Urothelium cell line (cell line): ENCODE data around the gene KATNAL2.
A peak's percentile ranks its signal among the peaks of the same experiment; 100 is the strongest.

Experiments used
- DNase-seq: peaks from one replicate; pipeline ENCODE4 v3.0.0; 2011; ENCODE audit warnings: low spot score, mixed read lengths
- FAIRE-seq: peaks from 2 replicates; lab custom pipeline; 2011; peaks lifted over from hg19 to GRCh38; lab: Jason Lieb, UNC

The KATNAL2 gene, protein sequence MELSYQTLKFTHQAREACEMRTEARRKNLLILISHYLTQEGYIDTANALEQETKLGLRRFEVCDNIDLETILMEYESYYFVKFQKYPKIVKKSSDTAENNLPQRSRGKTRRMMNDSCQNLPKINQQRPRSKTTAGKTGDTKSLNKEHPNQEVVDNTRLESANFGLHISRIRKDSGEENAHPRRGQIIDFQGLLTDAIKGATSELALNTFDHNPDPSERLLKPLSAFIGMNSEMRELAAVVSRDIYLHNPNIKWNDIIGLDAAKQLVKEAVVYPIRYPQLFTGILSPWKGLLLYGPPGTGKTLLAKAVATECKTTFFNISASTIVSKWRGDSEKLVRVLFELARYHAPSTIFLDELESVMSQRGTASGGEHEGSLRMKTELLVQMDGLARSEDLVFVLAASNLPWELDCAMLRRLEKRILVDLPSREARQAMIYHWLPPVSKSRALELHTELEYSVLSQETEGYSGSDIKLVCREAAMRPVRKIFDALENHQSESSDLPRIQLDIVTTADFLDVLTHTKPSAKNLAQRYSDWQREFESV

DNA sequence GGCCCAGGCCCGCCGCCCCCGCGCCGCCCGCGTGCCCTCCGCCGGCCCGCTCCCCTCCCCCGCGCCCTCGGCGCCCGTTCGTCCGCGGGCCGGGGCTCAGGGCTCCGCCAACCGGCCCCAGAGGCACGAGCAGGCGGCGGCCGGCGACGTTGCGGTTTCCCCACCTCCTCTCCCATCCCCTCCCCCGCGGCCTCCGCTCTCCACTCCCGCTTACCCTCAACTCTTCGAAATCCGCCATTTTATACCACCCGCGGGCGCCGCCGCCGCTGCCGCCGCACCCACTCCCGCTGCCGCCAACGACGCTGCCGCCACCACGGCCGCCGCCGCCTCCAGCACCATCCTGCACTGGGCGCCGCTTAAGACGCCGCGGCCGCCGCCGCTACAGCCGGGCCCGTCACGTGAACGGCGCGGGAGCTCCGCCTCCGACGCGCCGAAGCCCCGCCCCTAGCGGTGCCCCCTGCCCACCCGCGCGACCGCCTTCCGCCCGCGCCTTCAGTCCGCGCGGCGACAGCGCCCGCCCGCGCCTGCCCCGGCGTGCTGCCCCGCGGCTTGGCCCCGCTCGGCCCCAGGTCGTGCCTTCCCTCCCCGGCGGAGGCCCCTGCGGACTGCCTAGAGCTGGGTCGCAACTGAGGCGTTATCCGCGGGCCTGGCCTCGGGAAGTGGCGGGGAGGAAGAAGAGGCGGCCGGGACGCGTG is at the start of gene KATNAL2, which contains the start of gene PIAS2:
Gene KATNAL2 (plus strand): TSS at position 495 of the 695 bp plus-strand sequence. CDS start 29,271 bp downstream, outside the sequence.
Gene PIAS2 (minus strand): TSS at position 400 of the 695 bp plus-strand sequence. CDS start 162 bp downstream, at position 238.
- FAIRE-seq: no peak
- peak; percentile 81 for DNase-seq

DNA sequence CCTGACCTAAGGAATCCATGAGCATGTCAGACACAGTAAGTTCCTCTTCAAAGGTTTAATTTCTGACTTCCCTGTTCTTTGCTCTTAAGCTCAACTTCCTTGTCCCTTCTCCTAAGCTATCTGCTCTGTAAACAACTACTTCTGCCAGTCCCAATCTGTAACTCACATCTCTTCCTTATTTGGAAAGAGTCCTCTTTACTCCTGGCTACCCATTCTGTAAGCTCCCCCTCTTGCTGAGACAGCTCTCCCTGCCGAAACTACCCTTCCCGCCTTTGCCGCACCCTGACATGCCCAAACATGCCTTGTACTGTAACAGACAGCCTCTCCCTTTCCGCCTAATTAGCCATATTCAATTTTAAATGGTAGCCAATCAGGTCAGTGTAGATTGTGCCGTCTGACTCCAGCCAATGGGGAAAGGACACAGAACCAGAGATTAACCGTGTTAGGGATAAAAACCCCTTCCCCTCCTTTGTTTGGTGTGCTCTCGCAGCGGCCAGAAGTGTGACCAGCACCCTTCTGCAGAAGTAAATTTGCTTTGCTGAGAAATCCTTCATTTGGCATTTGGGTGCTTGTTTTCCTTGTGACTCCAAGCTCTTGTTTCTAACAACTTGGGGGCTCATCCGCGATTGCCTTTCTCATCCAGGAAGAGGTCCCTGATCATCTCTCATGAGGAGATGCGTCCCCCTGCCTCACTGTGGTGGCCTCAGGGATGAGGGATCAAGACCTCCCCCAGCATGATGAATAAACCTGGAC is 49.1 kb upstream of the KATNAL2 start:
- FAIRE-seq (no peak), DNase-seq (no peak)

DNA sequence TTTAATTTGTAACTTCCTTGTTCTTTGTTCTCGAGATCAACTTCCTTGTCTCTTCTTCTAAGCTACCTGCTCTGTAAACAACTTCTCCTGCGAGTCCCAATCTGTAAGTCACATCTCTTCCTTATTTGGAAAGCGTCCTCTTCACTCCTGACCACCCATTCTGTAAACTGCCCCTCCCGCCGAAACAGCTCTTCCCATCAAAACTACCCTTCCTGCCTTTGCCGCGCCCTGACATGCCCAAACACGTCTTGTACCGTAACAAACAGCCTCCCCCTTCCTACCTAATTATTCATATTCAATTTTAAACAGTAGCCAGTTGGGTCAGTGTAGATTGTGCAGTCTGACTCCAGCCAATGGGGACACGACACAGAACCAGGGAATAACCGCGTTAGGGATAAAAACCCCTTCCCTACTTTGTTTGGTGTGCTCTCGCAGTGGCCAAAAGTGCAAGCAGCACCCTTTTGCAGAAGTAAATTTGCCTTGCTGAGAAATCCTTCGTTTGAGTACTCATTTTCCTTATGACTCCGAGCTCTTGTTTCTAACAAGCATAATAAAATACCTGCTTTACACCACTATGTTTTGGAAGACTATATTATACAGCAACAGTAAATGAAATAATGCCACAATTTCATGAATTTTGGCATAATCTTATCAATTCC is 39.9 kb upstream of the KATNAL2 start:
- FAIRE-seq (no peak), DNase-seq (no peak)

DNA sequence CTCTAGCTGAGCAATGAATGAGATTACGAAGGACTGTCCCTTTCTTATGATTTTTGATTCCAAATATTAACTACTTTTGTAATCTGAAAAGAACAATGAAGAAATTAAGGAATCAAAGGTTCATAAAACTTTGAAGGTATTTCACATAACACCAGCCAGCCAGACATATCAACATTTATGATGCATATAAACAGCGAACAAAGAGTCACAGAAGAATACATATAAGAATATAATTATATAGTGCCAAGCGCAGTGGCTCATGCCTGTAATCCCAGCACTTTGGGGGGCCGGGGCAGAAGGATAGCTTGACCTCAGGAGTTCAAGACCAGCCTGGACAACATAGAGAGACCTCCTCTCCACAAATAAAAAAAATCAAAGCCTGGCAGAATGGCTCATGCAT is 34.2 kb upstream of the KATNAL2 start:
- FAIRE-seq (no peak), DNase-seq (no peak)

DNA sequence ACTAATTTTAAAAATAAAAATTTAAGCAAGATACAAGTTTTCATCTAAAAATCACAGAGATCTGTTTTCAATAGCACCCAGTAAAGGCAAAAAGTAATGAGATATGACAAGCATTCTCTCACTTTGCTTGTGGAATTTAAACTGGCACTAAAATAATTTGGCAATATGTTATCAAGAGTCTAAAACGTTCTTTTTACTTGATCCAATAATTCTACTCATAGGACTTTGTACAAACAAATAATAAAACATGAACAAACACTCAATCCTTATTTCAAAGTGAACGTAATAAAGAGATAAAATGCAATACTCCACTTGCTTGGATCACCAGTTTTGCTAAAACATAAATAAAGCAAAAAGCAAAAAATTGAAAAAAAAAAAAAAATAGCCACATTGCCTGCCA is 30.5 kb upstream of the KATNAL2 start:
- FAIRE-seq: no peak

DNA sequence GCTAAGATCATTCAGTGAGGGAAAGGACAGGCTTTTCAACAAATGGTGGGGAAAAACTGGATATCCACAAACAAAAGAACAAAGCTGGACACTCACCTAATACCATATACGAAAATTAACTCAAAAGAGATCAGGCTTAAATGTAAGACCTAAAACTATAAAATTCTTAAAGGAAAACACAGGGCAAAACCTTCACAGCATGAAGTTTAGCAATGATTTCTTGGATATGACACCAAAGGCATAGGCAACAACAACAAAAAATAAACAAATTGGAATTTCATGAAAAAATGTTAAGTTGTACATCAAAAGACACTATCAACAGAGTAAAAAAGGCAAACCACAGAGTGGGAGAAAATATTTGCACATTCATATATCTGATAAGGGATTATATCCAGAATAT is 28.4 kb upstream of the KATNAL2 start:
- DNase-seq (no peak), FAIRE-seq (no peak)

More for the DNA sequence above, 30.5 kb upstream of the KATNAL2 start:
- DNase-seq: no peak

DNA sequence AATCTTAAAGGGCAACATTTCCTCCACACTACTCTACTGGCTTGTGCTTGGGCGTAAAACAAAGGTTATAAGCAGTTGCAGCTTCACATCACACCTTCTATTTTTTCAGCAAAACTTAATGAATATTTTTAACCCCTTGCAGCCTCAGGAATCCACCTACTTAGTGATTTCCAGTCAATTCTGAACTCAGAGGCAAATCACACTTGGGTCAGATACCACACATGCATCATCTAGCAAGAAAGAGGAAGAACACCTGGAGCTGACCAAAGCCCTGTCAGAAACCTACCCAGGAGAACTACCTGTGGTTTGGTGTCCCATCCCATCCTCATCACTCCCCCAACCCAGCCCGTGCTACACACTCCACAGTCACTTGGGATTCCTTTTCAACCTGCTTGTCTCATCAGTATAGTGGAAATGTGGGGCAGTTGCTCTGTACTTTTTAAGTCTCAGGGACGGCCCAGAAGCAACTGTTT is 25.6 kb upstream of the KATNAL2 start:
- FAIRE-seq: no peak
- DNase-seq: no peak

DNA sequence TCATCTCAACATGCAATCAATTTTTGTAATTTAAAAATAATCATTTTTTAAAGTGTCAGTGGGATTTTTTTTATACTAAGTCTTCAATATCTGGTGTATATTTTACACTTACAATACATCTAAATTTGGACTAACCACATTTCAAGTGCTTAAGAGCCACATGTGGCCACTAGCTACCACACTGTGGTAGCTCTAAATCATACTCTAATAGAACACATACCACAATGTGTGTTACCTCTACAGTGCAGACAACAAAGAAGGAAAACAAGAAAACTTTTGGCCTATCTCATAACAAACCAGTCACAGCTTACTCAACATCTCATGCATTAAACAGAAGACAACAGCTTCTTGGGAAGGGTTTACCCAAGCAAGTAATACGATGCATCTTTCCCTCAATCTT is 24.6 kb upstream of the KATNAL2 start:
- FAIRE-seq: no peak

DNA sequence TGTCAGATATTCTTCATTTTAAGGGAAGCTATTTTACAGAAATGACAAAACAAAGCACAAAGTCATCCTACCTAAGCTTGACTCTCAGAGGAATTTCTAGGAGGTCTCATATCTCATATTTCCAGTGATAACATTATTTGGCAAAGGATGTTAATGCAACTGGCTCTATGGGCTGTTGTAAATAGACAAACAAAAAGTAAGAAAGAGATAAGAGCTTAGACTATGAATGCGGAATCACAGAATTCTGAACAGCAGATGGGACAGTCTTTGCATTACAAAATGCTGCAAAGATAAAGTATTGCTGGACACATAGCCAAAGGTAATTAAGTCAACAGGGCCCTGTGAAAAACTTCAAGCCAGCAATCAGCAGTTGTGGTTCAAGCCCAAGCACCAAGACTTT is 24.0 kb upstream of the KATNAL2 start:
- FAIRE-seq: no peak
- no peak for DNase-seq

More for the DNA sequence above, 24.6 kb upstream of the KATNAL2 start:
- no peak for DNase-seq

DNA sequence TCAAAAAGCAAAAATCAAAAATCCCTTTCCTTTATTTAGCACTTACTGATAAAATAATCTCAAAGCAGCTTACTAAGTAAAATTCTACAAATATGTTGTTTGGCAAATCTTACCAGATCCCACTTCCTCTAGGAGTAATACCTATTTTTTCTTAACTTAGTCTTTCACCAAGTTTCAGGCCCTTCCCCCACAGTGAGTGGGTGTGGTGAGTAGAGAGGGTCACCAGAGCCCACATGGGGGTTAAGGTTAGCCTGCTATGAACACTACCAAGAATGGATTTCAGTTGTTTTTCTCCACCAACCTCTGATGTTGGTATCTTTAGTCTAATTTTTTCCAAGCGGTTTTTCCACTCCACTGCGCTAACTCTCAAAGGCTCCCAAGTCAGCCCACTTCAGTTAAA is 23.3 kb upstream of the KATNAL2 start:
- no peak for FAIRE-seq
- DNase-seq: no peak

DNA sequence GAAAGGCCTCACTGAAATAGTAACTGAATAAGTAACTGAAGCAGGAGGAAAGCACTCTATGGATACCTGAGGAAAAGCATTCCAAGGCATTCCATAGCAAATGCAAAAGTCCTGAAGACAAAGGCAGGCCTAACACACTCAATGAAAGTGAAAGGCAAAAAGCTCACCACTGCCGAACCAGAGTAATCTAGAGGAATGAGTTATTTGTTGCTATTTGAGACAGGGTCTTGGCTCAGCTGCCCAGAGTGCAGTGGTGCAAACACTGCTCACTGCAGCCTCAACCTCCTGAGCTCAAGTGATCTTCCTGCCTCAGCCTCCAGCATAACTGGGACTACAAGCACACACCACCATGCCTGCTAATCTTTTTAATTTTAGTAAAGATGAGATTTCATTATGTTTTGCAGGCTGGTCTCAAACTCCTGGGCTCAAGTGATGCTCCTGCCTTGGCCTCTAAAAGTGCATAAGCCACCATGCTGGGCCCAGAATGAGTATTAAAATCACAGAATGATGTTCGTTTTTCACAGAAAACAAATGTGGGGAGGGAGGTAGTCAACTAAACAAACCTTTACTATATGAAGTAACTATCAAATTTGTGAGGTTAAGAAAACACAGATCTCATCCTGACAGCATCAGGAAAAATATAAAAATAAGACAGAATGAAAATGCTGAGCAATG is 18.0 kb upstream of the KATNAL2 start:
- FAIRE-seq: no peak

DNA sequence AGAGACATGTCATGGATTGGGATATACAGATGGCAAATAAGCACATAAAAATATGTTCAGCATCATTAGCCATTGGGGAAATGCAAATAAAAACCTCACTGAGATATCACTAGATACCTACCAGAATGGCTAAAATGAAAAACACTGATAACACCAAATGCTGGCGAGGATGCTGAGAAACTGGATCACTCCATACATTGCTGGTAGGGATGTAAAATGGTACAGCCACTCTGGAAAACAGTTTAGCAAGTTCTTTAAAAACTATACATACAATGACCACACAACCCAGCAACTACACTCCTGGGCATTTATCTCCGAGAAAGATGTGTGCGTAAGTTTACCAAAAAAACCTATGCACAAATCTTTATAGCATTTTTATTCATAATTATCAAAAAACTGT is 14.0 kb upstream of the KATNAL2 start:
- no peak for FAIRE-seq

More for the DNA sequence above, 18.0 kb upstream of the KATNAL2 start:
- DNase-seq: no peak

DNA sequence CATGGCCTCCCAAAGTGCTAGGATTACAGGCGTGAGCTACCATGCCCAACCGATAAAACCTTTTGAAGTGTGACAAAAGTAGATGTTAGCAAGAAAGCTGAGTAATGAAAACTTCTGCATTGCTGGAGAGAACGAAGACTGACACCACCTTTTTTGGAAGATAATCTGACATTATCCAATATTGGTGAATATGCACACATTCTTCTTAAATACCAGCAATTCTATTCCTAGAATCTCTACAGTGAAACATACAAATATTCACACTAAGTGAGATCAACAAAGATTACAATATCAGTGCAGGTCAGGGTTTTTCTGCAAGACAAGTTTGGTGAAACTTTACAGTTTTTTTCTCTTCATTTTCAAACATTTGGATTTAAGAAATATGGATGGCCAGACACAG is 7.9 kb upstream of the KATNAL2 start:
- DNase-seq (no peak), FAIRE-seq (no peak)

More for the DNA sequence above, 14.0 kb upstream of the KATNAL2 start:
- no peak for DNase-seq

DNA sequence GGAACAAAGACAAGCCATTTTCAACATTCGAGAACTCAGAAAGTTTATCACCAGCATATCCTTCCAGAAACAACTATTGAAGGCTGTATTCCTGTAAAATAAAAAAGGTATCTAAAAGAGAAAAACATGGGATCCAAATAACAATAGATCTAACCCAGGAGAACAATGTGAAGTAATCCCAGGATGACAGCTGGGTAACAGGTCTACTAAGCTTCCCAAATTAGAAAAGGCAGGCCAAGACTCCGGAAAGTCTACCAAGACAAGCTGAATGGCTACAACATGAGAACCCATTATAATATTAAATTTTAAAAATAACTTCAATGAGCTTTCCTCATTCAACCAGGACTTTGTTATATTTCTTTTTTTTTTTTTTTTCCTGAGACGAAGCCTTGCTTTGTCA is 6.5 kb upstream of the KATNAL2 start:
- FAIRE-seq (no peak), DNase-seq (no peak)

DNA sequence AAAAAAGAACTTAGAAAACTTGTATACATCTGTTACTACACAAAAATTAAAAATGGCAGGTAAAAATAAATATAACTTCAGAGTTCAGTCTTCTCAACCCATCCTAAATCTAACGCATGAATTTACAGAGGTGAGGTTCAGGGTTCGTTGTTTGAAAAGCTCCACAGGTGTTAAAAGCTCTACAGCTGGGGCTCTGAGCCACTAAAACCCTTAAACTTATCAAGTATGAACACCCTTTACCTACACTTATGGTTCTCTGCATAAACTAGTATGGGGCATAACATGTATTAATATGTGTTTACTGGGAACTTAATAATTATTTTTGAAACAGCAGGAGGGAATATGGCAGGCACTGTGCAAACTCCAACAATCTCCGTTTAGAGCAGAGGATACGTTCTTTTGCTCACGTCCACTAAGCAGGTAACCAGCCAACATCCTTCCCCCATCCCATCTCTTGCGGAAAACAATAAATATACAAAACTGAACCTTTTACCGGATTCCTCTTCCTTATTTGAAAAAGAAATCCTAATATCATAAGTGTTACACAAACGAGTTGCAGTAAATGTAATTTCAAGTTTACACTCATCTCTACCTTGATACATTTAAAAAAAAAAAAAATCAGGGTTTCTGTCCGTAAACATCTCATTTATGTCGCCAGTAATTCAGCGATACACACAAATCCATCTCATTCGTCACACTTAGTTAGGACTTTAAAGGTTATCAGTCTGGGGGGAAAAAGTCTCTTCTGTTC is 1.4 kb upstream of the KATNAL2 start:
- FAIRE-seq (no peak), DNase-seq (no peak)

DNA sequence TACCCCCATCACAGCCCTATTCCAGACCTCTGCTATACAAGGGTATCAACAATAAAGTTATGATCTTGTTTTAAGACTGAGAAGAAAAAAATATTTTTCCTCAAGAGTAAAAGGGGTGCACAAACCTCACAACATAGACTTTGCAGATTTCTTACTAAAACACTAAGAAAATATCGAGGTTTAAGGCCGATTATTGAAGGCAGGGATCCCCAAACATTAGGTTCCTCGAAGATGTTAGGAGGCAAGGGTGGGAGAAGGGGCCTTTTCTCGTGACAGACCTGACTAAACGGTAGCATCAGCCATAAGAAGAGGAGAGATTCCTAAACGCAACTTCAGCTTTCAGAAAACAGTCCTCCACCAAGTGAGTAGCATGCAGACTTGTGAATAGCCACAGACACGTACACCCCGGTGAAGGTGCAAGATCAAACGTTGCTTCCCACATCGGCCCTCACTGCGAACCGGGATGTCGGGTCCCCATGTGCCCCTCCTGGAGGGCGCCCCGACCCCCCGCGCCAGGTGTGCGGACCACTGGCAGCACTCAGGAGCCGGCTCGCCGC is 773 bp upstream of the KATNAL2 start:
- DNase-seq: peak; percentile 23
- no peak for FAIRE-seq

DNA sequence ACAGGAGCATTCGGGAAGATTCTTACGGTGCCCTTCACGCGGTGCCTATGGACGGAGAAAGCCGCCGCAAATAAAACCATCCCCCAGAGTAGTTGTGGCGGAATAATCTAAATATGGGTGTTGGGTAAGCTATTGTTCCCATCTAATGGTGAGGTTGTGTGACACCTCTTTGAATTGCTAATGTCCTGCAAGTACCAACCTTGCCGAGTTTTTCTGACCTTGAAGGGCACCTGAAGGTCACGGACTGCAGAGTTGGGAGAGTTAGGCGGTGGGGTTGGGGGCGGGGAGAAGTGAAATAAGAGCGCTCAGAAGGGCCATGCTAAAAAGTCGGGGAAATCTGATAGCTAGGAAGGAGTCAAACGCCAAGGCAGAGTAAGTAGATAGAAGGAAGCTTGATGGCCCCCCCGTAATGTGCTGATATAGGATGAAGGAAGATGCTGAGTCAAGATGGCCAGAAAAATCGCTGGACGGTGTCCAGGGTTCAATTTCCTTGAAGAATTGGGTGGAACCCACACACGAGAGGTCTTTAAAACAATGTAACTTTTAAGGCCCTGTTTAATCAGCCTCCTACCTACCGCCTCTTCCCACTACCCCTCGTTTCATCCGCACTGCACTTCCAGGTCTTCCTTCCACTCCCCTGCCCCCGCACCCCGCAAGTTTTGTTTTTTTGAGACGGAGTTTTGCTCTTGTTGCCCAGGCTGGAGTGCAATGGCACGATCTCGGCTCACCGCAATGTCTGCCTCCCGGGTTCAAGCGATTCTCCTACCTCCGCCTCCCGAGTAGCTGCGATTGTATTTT is 600 bp downstream of the KATNAL2 start:
- FAIRE-seq (no peak), DNase-seq (peak; percentile 16)

DNA sequence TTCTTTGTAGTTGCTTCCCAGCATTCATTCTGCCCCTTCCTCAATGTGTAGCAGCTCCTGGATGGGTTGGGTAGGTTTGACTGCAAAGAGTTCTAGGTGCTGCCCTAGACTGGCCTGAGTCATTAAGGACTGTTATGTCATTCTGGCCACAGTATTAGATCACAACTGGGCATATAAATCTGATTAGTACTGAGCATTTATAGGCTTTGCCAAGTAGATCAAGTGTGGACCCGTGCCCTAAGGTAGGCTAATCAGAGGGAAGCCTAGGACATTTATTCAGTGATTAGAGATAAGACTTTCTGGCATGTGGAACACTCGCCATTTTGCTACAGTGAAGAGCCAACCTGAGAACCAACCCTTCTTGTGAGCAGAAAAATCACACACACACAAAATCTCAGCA is 2.7 kb downstream of the KATNAL2 start:
- no peak for FAIRE-seq
- no peak for DNase-seq
